Raji (cell line): Measurements from ENCODE around the gene GPRIN1.

Experiments used
- POLR2A ChIP-seq: IDR thresholded peaks from 2 replicates; pipeline ENCODE4 v1.6.1; 2011; ENCODE audit warnings: low read depth, low read length, control low read depth; ENCODE audit not compliant: insufficient read depth

The GPRIN1 gene

GRCh38 chr5:176597417-176598389 lies 12.3 kb downstream of the GPRIN1 start:
- no peak for TF ChIP-seq POLR2A

GRCh38 chr5:176596689-176597416 lies 13.1 kb downstream of the GPRIN1 start:
- TF ChIP-seq POLR2A: no peak

GRCh38 chr5:176596069-176596644 lies 13.8 kb downstream of the GPRIN1 start:
- no peak for TF ChIP-seq POLR2A

- no peak for TF ChIP-seq POLR2A
These were observed 14.5 kb downstream of the GPRIN1 start for GRCh38 chr5:176595386-176595943.

- TF ChIP-seq POLR2A: no peak
These were observed 15.4 kb downstream of the GPRIN1 start for GRCh38 chr5:176594554-176594953.

GRCh38 chr5:176593273-176593869 lies 16.6 kb downstream of the GPRIN1 start:
- TF ChIP-seq POLR2A: no peak

GRCh38 chr5:176592573-176592972 lies 17.4 kb downstream of the GPRIN1 start:
- TF ChIP-seq POLR2A: no peak

GRCh38 chr5:176590035-176590717 lies 19.8 kb downstream of the GPRIN1 start:
- TF ChIP-seq POLR2A: no peak

GRCh38 chr5:176589039-176589769 lies 20.8 kb downstream of the GPRIN1 start:
- no peak for TF ChIP-seq POLR2A

GRCh38 chr5:176588297-176588696 lies 21.7 kb downstream of the GPRIN1 start:
- no peak for TF ChIP-seq POLR2A

- no peak for TF ChIP-seq POLR2A
These were observed 22.6 kb downstream of the GPRIN1 start for GRCh38 chr5:176587398-176587797.

- no peak for TF ChIP-seq POLR2A
These were observed 26.9 kb downstream of the GPRIN1 start for GRCh38 chr5:176583076-176583475.

GRCh38 chr5:176581361-176581760 lies 28.6 kb downstream of the GPRIN1 start:
- no peak for TF ChIP-seq POLR2A

GRCh38 chr5:176579323-176579722 lies 30.6 kb downstream of the GPRIN1 start:
- TF ChIP-seq POLR2A: no peak
